Nephron progenitor cell (in vitro differentiated cells): ENCODE results near the gene SYNDIG1.

Experiments
- DNase-seq: peaks from one replicate; pipeline ENCODE4 v3.0.0; 2021
- H3K27ac Mint-ChIP-seq: 2 replicates; pipeline ENCODE4 v1.8.0; 2021; ENCODE audit warnings: mild to moderate bottlenecking, moderate library complexity, mixed read lengths
- H3K27me3 Mint-ChIP-seq: 2 replicates; pipeline ENCODE4 v1.8.0; 2021; ENCODE audit warnings: mild to moderate bottlenecking, low read depth, mixed read lengths; ENCODE audit not compliant: poor library complexity
- H3K36me3 Mint-ChIP-seq: 2 replicates; pipeline ENCODE4 v1.8.0; 2021; ENCODE audit warnings: low read depth, mixed read lengths
- H3K4me1 Mint-ChIP-seq: 2 replicates; pipeline ENCODE4 v1.8.0; 2021; ENCODE audit warnings: mixed read lengths
- H3K4me3 Mint-ChIP-seq: 2 replicates; pipeline ENCODE4 v1.8.0; 2021; ENCODE audit warnings: mild to moderate bottlenecking, moderate library complexity, mixed read lengths
- H3K9me3 Mint-ChIP-seq: 2 replicates; pipeline ENCODE4 v1.8.0; 2021; ENCODE audit warnings: mild to moderate bottlenecking, moderate library complexity, mixed read lengths
- CTCF ChIP-seq: fragments of 200-600 bp; sonication (generic); IDR thresholded peaks from 2 replicates; pipeline ENCODE4 v1.5.0; 2021; ENCODE audit warnings: antibody characterized with exemption

The SYNDIG1 gene

GRCh38 chr20:24489193-24489592 lies 19.8 kb downstream of the SYNDIG1 start:
- Mint-ChIP-seq H3K27me3 (peaks cover 10% of the 10 kb centered on the region), H3K4me3 (no peak overlapping the region), H3K36me3 (no peaks in the 10 kb centered on the region), H3K9me3 (no peaks in the 10 kb centered on the region), H3K4me1 (peaks cover 37% of the 10 kb centered on the region), H3K27ac (no peak overlapping the region)
- DNase-seq: no peak
- TF ChIP-seq CTCF: no peak

- DNase-seq: no peak
- TF ChIP-seq CTCF: no peak
- Mint-ChIP-seq H3K9me3 (no peaks in the 10 kb centered on the region), H3K4me1 (peaks cover 34% of the 10 kb centered on the region), H3K27me3 (peaks cover 10% of the 10 kb centered on the region), H3K36me3 (no peaks in the 10 kb centered on the region), H3K4me3 (no peak overlapping the region), H3K27ac (no peak overlapping the region)
These were observed 20.3 kb downstream of the SYNDIG1 start for GRCh38 chr20:24489631-24490260.

GRCh38 chr20:24490598-24490997 lies 21.2 kb downstream of the SYNDIG1 start:
- no peaks in the 10 kb centered on the region for H3K9me3 Mint-ChIP-seq
- H3K4me1 Mint-ChIP-seq: peaks cover 30% of the 10 kb centered on the region
- H3K27me3 Mint-ChIP-seq: peaks cover 7% of the 10 kb centered on the region
- no peak overlapping the region for H3K27ac Mint-ChIP-seq
- no peaks in the 10 kb centered on the region for H3K36me3 Mint-ChIP-seq
- no peak for TF ChIP-seq CTCF
- DNase-seq: no peak
- H3K4me3 Mint-ChIP-seq: no peak overlapping the region

GRCh38 chr20:24491041-24491756 lies 21.8 kb downstream of the SYNDIG1 start:
- H3K9me3 Mint-ChIP-seq: no peaks in the 10 kb centered on the region
- H3K4me3 Mint-ChIP-seq: no peak overlapping the region
- DNase-seq: no peak
- H3K27ac Mint-ChIP-seq: no peak overlapping the region
- H3K27me3 Mint-ChIP-seq: peaks cover 4% of the 10 kb centered on the region
- no peaks in the 10 kb centered on the region for H3K36me3 Mint-ChIP-seq
- TF ChIP-seq CTCF: no peak
- peaks cover 30% of the 10 kb centered on the region for H3K4me1 Mint-ChIP-seq

- TF ChIP-seq CTCF: no peak
- Mint-ChIP-seq H3K4me1 (peaks cover 30% of the 10 kb centered on the region), H3K27ac (no peak overlapping the region), H3K27me3 (peaks cover 4% of the 10 kb centered on the region), H3K4me3 (no peak overlapping the region), H3K36me3 (no peaks in the 10 kb centered on the region), H3K9me3 (no peaks in the 10 kb centered on the region)
- DNase-seq: no peak
These were observed 22.7 kb downstream of the SYNDIG1 start for GRCh38 chr20:24492031-24492607.
